Natural killer cell (primary cell): Measurements from ENCODE around the gene SHROOM3. TPM values are rescaled to one million over a fixed set of nuclear protein-coding genes. Genes with fewer than 3 reads are reported as not detected.

Source experiments
- ATAC-seq, 3 donors: fragments of 150-1000 bp in 2 of 3; fragments of 200-7000 bp in 1 of 3; cut with Tn5 transposase; 1 replicate in 1 of 3; 2 replicates in 2 of 3; pipeline ENCODE4 v1.10.0; 2021; ENCODE audit warnings: mild to moderate bottlenecking in 2 of 3, moderate library complexity in 2 of 3
- DNase-seq, 2 donors: peaks; one replicate each; pipeline versions ENCODE4 v3.0.0 to v3.0.0-alpha.2; 2013 to 2021; ENCODE audit warnings: mixed read lengths in 1 of 2
- H3K27ac ChIP-seq: one replicate; pipeline ENCODE4 v1.5.1; 2013; ENCODE audit warnings: mild to moderate bottlenecking, low read length
- H3K27me3 ChIP-seq: one replicate; pipeline ENCODE4 v1.6.1; 2013; ENCODE audit warnings: low read length; ENCODE audit not compliant: control insufficient read depth, insufficient read depth
- H3K36me3 ChIP-seq: one replicate; pipeline ENCODE4 v1.6.1; 2013; ENCODE audit warnings: low read length; ENCODE audit not compliant: control insufficient read depth, insufficient read depth
- H3K4me1 ChIP-seq: one replicate; pipeline ENCODE4 v1.6.1; 2013; ENCODE audit warnings: low read length; ENCODE audit not compliant: control insufficient read depth, insufficient read depth
- H3K4me3 ChIP-seq: one replicate; pipeline ENCODE4 v1.5.1; 2013; ENCODE audit warnings: low read length
- H3K9me3 ChIP-seq: one replicate; pipeline ENCODE4 v1.6.1; 2013; ENCODE audit warnings: low read length; ENCODE audit not compliant: control insufficient read depth, insufficient read depth
- H3K27ac Mint-ChIP-seq, 2 donors: one replicate each; pipeline ENCODE4 v1.8.0; 2022; ENCODE audit warnings: mild to moderate bottlenecking in 2 of 2, mixed read lengths in 2 of 2, moderate library complexity in 1 of 2
- H3K27me3 Mint-ChIP-seq, 2 donors: one replicate each; pipeline ENCODE4 v1.8.0; 2022; ENCODE audit warnings: low read depth in 2 of 2, mixed read lengths in 2 of 2
- H3K36me3 Mint-ChIP-seq: one replicate; pipeline ENCODE4 v1.8.0; 2022; ENCODE audit warnings: mixed read lengths
- H3K4me1 Mint-ChIP-seq, 2 donors: one replicate each; pipeline ENCODE4 v1.8.0; 2022; ENCODE audit warnings: mixed read lengths in 2 of 2
- H3K4me3 Mint-ChIP-seq: one replicate; pipeline ENCODE4 v1.8.0; 2022; ENCODE audit warnings: mild to moderate bottlenecking, moderate library complexity, mixed read lengths
- H3K9me3 Mint-ChIP-seq, 2 donors: one replicate each; pipeline ENCODE4 v1.8.0; 2022; ENCODE audit warnings: mixed read lengths in 2 of 2
- CTCF ChIP-seq: fragments of 200-600 bp; IDR thresholded peaks from one replicate; pipeline ENCODE4 v1.8.0; 2022; ENCODE audit warnings: antibody characterized with exemption
- WGBS: methylation state at CpG from one replicate; pipeline ENCODE4 v1.1.7; 2013; ENCODE audit warnings: missing lambda C conversion rate; ENCODE audit not compliant: insufficient coverage; 5-methylcytosine and 5-hydroxymethylcytosine counted together
- intact Hi-C: fragments of 100-400 bp; cut with micrococcal nuclease; formaldehyde crosslinking; loops from one replicate; pipeline ENCODE4 v1.14.2; 2022
- total RNA-seq, 4 donors: library from RNA; stranded (reverse); fragments of 120-200 nt in 1 of 4; gene quantifications; one replicate each; pipeline versions ENCODE4 v1.2.3 to v1.2.4, GENCODE V29; 2013 to 2022

The SHROOM3 gene
- total RNA-seq, 3 donors from 2014 or later (not counting 1 experiment from before 2014, with no cell fraction given): 0.63 TPM; not detected in 2

GRCh38 chr4:76795243-76795642 is 360.2 kb downstream of the SHROOM3 start:
- Histone ChIP-seq H3K9me3 (no peaks in the 10 kb centered on the region), H3K4me3 (no peak overlapping the region), H3K36me3 (no peaks in the 10 kb centered on the region), H3K4me1 (no peaks in the 10 kb centered on the region), H3K27me3 (no peaks in the 10 kb centered on the region), H3K27ac (no peak overlapping the region)
- DNase-seq: no peak
- H3K27me3 Mint-ChIP-seq: peaks cover 15 to 19% of the 10 kb centered on the region in 2 donors
- H3K9me3 Mint-ChIP-seq: no peaks in the 10 kb centered on the region
- H3K4me3 Mint-ChIP-seq: no peak overlapping the region
- no peaks in the 10 kb centered on the region for H3K4me1 Mint-ChIP-seq
- TF ChIP-seq CTCF: no peak
- intact Hi-C loops: no loop called here
- no peak overlapping the region for H3K27ac Mint-ChIP-seq
- ATAC-seq: no peak
- H3K36me3 Mint-ChIP-seq: no peaks in the 10 kb centered on the region

GRCh38 chr4:76799140-76799539 is 364.1 kb downstream of the SHROOM3 start:
- H3K4me3 ChIP-seq: no peak overlapping the region
- Mint-ChIP-seq H3K4me3 (no peak overlapping the region), H3K27me3 (peaks cover 22 to 24% of the 10 kb centered on the region in 2 donors), H3K36me3 (no peaks in the 10 kb centered on the region), H3K9me3 (no peaks in the 10 kb centered on the region), H3K27ac (no peak overlapping the region), H3K4me1 (no peaks in the 10 kb centered on the region)
- H3K27ac ChIP-seq: no peak overlapping the region
- TF ChIP-seq CTCF: no peak
- 69% methylated on average over 7 of the region's 7 CpGs for WGBS
- ATAC-seq (no peak), DNase-seq (no peak)
- H3K36me3 ChIP-seq: no peaks in the 10 kb centered on the region
- no peaks in the 10 kb centered on the region for H3K4me1 ChIP-seq
- no peaks in the 10 kb centered on the region for H3K9me3 ChIP-seq
- intact Hi-C loops: no loop called here
- no peaks in the 10 kb centered on the region for H3K27me3 ChIP-seq

DNA sequence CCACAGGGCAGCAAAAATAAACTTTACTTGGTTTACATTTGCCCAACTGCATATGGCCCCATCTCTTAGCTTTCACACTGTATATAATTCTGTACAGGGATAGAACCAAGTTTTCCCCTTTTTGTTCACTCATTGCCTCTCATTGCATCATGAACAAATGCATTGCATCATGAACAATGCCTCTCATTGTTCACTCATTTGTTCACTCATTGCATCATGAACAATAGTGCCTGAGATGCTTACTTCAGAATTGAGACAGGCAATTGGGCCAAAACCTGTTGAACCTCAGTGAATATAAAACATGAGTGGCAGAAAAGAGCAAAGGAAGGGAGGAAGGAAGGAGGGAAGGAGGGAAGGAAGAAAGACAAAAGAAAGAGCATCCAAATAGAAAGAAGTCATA is 364.7 kb downstream of the SHROOM3 start:
- H3K4me3 ChIP-seq: no peak overlapping the region
- H3K4me1 ChIP-seq: no peaks in the 10 kb centered on the region
- peaks cover 26 to 28% of the 10 kb centered on the region in 2 donors for H3K27me3 Mint-ChIP-seq
- no peaks in the 10 kb centered on the region for H3K9me3 ChIP-seq
- no peak overlapping the region for H3K27ac Mint-ChIP-seq
- H3K4me3 Mint-ChIP-seq: no peak overlapping the region
- H3K36me3 Mint-ChIP-seq: no peaks in the 10 kb centered on the region
- no peaks in the 10 kb centered on the region for H3K27me3 ChIP-seq
- ATAC-seq: no peak
- DNase-seq: no peak
- H3K4me1 Mint-ChIP-seq: no peaks in the 10 kb centered on the region
- H3K36me3 ChIP-seq: no peaks in the 10 kb centered on the region
- H3K27ac ChIP-seq: no peak overlapping the region
- TF ChIP-seq CTCF: no peak
- intact Hi-C loops: no loop called here
- no peaks in the 10 kb centered on the region for H3K9me3 Mint-ChIP-seq

GRCh38 chr4:76800902-76801301 is 365.9 kb downstream of the SHROOM3 start:
- intact Hi-C loops: no loop called here
- H3K9me3 Mint-ChIP-seq: no peaks in the 10 kb centered on the region
- no peak for DNase-seq
- no peaks in the 10 kb centered on the region for H3K4me1 Mint-ChIP-seq
- TF ChIP-seq CTCF: no peak
- Histone ChIP-seq H3K4me1 (no peaks in the 10 kb centered on the region), H3K36me3 (no peaks in the 10 kb centered on the region), H3K4me3 (no peak overlapping the region), H3K9me3 (no peaks in the 10 kb centered on the region), H3K27me3 (no peaks in the 10 kb centered on the region), H3K27ac (no peak overlapping the region)
- H3K36me3 Mint-ChIP-seq: no peaks in the 10 kb centered on the region
- ATAC-seq: no peak
- peaks cover 26 to 31% of the 10 kb centered on the region in 2 donors for H3K27me3 Mint-ChIP-seq
- no peak overlapping the region for H3K27ac Mint-ChIP-seq
- H3K4me3 Mint-ChIP-seq: no peak overlapping the region
- WGBS: 75% methylated on average over 6 of the region's 6 CpGs
